HEK293T (cell line): ENCODE measurements around the gene SUPT4H1.

Experiments used
- CTCF ChIA-PET: fragments of 350-600 bp; formaldehyde crosslinking; extraction: SDS; loops from one replicate; lab custom pipeline; 2021; ENCODE audit warnings: antibody characterized with exemption, inconsistent platforms; lab: Yijun Ruan, JAX
- POLR2A ChIA-PET: fragments of 350-600 bp; formaldehyde crosslinking; extraction: SDS; loops from one replicate; lab custom pipeline; 2020; ENCODE audit warnings: antibody characterized with exemption, inconsistent platforms; lab: Yijun Ruan, JAX
- DNase-seq: peaks from one replicate; pipeline ENCODE4 v3.0.0; 2012; ENCODE audit warnings: mixed read lengths; ENCODE audit errors: extremely low spot score
- ARNT ChIP-seq: fragments of 450-650 bp; IDR thresholded peaks from 2 replicates; pipeline ENCODE4 v1.6.1; 2017; ENCODE audit warnings: mild to moderate bottlenecking
- BHLHE40 ChIP-seq: fragments of 450-650 bp; IDR thresholded peaks from 2 replicates; pipeline ENCODE4 v1.6.1; 2016; ENCODE audit warnings: mild to moderate bottlenecking, moderate library complexity, borderline replicate concordance
- CTBP1 ChIP-seq: fragments of 450-650 bp; IDR thresholded peaks from 2 replicates; pipeline ENCODE4 v1.6.1; 2016; ENCODE audit warnings: borderline replicate concordance
- ELF4 ChIP-seq: fragments of 450-650 bp; IDR thresholded peaks from 2 replicates; pipeline ENCODE4 v1.6.1; 2017; ENCODE audit warnings: antibody characterized with exemption
- FOXA1 ChIP-seq: fragments of 450-650 bp; IDR thresholded peaks from 2 replicates; pipeline ENCODE4 v1.6.1; 2016; ENCODE audit warnings: mild to moderate bottlenecking
- FOXK2 ChIP-seq: fragments of 450-650 bp; IDR thresholded peaks from 2 replicates; pipeline ENCODE4 v1.6.1; 2016; ENCODE audit warnings: mild to moderate bottlenecking
- FOXM1 ChIP-seq: fragments of 450-650 bp; IDR thresholded peaks from 2 replicates; pipeline ENCODE4 v1.6.1; 2017; ENCODE audit warnings: mild to moderate bottlenecking, borderline replicate concordance
- HDGF ChIP-seq: fragments of 450-650 bp; IDR thresholded peaks from 2 replicates; pipeline ENCODE4 v1.6.1; 2017; ENCODE audit warnings: antibody characterized with exemption, borderline replicate concordance
- L3MBTL2 ChIP-seq: fragments of 450-650 bp; conservative IDR thresholded peaks from 2 replicates; pipeline ENCODE4 v1.6.1; 2016; ENCODE audit warnings: mild to moderate bottlenecking
- LEF1 ChIP-seq: fragments of 450-650 bp; IDR thresholded peaks from 2 replicates; pipeline ENCODE4 v1.6.1; 2017; ENCODE audit warnings: mild to moderate bottlenecking, borderline replicate concordance
- NFRKB ChIP-seq: fragments of 450-650 bp; IDR thresholded peaks from 2 replicates; pipeline ENCODE4 v1.6.1; 2016; ENCODE audit warnings: mild to moderate bottlenecking, moderate library complexity
- SP1 ChIP-seq: fragments of 450-650 bp; IDR thresholded peaks from 2 replicates; pipeline ENCODE4 v1.6.1; 2017
- SUZ12 ChIP-seq: fragments of 450-650 bp; IDR thresholded peaks from 2 replicates; pipeline ENCODE4 v1.6.1; 2016; ENCODE audit warnings: mild to moderate bottlenecking
- TARDBP ChIP-seq: fragments of 450-650 bp; IDR thresholded peaks from 2 replicates; pipeline ENCODE4 v1.6.1; 2016
- ZNF384 ChIP-seq: fragments of 450-650 bp; IDR thresholded peaks from 2 replicates; pipeline ENCODE4 v1.6.1; 2016
- TF ChIP-seq, protein P1 (sequence below): fragments of 450-650 bp; IDR thresholded peaks from 2 replicates; pipeline ENCODE4 v1.6.1; 2016

SUPT4H1 gene

GRCh38 chr17:58308985-58309917 is 42.8 kb downstream of the SUPT4H1 start:
- CTCF ChIA-PET = interaction anchor here (1.2 to 2.1 kb wide), 2 partner anchors 8 to 108 kb away, joined by 3 to 8 read pairs; partner anchors contain the start of gene RNF43
- POLR2A ChIA-PET = interaction anchor here (2.9 kb wide), 1 partner anchor 43 kb away, joined by 9 read pairs; the partner anchor contains the start of gene SUPT4H1

DNA sequence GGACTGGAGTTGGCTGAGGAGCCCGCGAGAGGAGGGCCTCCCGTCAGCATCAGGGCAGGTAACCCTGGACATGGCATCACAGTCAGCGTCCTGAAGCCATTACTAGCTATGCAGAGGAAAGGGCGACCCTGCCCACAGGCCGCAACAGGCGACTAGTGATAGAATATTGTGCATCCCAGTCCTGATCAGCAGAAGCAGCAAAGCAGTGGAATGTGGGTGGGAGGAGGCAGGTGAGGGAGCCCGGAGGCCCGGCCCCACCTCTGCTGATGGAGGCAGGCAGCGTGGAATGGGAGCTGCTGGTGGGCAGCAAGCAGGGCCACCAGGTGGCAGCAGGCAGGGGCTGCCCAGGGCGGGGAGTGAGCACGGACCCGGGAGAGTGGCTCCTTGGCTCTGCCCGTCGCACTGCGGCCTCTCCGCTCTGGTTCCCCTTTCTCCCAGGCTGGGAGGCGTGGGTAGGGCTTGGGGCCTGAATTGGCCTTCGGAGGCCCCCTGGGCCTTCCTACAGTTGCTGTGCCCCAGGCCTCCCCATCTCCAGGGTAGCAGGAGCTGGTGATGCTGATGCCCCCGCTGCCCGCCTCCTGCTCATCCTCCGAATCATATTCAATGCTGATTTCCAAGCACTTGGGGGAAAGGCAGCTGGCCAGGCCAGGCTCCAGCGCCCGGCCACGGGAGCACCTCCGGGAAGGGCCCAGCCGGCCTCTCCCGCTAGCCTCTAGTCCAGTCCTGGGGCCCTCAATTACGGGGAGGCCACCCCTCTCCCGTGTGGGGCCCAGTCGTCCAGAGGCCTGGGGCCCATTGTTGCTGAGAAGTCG is 43.6 kb downstream of the SUPT4H1 start:
- TF ChIP-seq SP1 (no peak), NFRKB (no peak), LEF1 (no peak), HDGF (no peak), FOXA1 (no peak)
- DNase-seq = no peak
- ChIA-PET POLR2A (interaction anchor here (2.9 kb wide), 1 partner anchor 44 kb away, joined by 9 read pairs; the partner anchor contains the start of gene SUPT4H1), CTCF (interaction anchor here (1.2 to 2.1 kb wide), 3 partner anchors 9 to 109 kb away, joined by 3 to 8 read pairs (median 5); partner anchors contain the start of gene RNF43)

More at GRCh38 chr17:58308985-58309917, 42.8 kb downstream of the SUPT4H1 start:
- DNase-seq = no peak
- TF ChIP-seq NFRKB (no peak), TARDBP (no peak), LEF1 (no peak), ELF4 (no peak), ZNF384 (no peak), SP1 (no peak), CTBP1 (no peak), L3MBTL2 (no peak), BHLHE40 (no peak), FOXM1 (no peak)
- TF ChIP-seq, protein P1, sequence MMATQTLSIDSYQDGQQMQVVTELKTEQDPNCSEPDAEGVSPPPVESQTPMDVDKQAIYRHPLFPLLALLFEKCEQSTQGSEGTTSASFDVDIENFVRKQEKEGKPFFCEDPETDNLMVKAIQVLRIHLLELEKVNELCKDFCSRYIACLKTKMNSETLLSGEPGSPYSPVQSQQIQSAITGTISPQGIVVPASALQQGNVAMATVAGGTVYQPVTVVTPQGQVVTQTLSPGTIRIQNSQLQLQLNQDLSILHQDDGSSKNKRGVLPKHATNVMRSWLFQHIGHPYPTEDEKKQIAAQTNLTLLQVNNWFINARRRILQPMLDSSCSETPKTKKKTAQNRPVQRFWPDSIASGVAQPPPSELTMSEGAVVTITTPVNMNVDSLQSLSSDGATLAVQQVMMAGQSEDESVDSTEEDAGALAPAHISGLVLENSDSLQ = no peak

- TF ChIP-seq, protein P1 = no peak
- TF ChIP-seq BHLHE40 = no peak
- no peak for TF ChIP-seq CTBP1
- TF ChIP-seq SP1 = no peak
- TF ChIP-seq TARDBP = no peak
- no peak for TF ChIP-seq ARNT
- no peak for TF ChIP-seq ELF4
- no peak for TF ChIP-seq FOXM1
- no peak for TF ChIP-seq ZNF384
- no peak for TF ChIP-seq SUZ12
- TF ChIP-seq FOXA1 = no peak
- ChIA-PET POLR2A (interaction anchor here (2.9 kb wide), 1 partner anchor 44 kb away, joined by 9 read pairs; the partner anchor contains the start of gene SUPT4H1), CTCF (interaction anchor here (0.5 to 2.1 kb wide), 3 partner anchors 10 to 110 kb away, joined by 3 to 8 read pairs (median 5); partner anchors contain the start of gene RNF43)
- no peak for DNase-seq
Measured at GRCh38 chr17:58307468-58308172, 44.4 kb downstream of the SUPT4H1 start.

DNA sequence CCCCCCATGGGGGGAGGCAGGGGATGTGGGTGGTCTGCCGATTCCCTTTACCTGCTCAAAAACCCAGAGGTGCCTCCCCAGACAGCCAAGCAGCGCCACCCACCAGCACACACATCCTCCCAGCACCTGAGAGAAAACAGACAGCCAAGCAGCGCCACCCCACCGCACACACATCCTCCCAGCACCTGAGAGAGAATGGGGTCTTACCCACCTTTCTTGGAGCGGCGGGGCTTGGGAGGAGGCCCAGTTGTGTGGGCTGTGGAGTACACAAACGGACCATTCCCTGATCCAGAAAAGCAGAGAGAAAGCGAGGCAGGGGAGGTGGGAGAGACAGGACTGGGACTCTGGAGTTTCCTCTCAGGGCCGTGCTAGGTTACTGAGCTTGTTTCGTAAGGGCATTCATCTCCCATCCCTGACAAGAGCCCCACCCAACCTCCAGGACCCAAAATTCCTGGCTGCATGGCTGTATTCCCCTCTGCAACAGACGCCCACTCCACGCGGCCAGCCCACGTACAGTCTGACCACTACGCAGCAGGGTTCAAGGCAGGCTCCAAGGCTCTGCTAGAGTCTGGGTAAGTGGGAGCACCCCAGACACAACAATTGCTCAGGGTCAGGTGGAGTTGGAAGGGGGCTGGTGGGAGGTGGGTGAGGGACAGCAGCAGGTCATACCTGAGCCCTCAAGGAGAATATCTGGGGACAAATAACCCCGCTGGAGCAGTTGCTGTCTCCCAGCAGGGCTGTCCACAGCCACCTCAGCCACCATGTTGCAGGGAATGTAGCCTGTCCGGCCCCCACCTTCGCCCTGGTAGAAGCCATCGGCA is 45.7 kb downstream of the SUPT4H1 start:
- TF ChIP-seq FOXM1 = no peak
- TF ChIP-seq ELF4 = no peak
- TF ChIP-seq L3MBTL2 = no peak
- no peak for TF ChIP-seq SP1
- TF ChIP-seq HDGF = no peak
- TF ChIP-seq BHLHE40 = no peak
- ChIA-PET CTCF (interaction anchor here (2.9 kb wide), 1 partner anchor 11 kb away, joined by 17 read pairs; no protein-coding TSS in a partner anchor), POLR2A (no interaction called here)
- no peak for DNase-seq

- POLR2A ChIA-PET = interaction anchor here (0.8 kb wide), 2 partner anchors 9 to 47 kb away, joined by 3 to 6 read pairs; partner anchors contain the start of gene SUPT4H1
- no peak for TF ChIP-seq SUZ12
- no peak for TF ChIP-seq TARDBP
- TF ChIP-seq L3MBTL2 = no peak
- TF ChIP-seq LEF1 = no peak
- TF ChIP-seq FOXK2 = no peak
- CTCF ChIA-PET = interaction anchor here (0.6 to 2.9 kb wide), 2 partner anchors 12 to 132 kb away, joined by 3 to 17 read pairs; no protein-coding TSS in a partner anchor
- DNase-seq = no peak
Measured at GRCh38 chr17:58305626-58306025, 46.4 kb downstream of the SUPT4H1 start.
